Right lobe of liver (tissue), 4 donors: Measurements from ENCODE around the gene ZNF444.

Source experiments
- CTCF ChIP-seq, 4 donors: fragments of 200-600 bp in 3 of 4; fragments of 450-650 bp in 1 of 4; IDR thresholded peaks; one replicate each; pipeline versions ENCODE4 v1.5.1 to v1.8.0; 2016 to 2022; ENCODE audit warnings: antibody characterized with exemption in 4 of 4, mild to moderate bottlenecking in 2 of 4
- POLR2A ChIP-seq: fragments of 450-650 bp; IDR thresholded peaks from one replicate; pipeline ENCODE4 v1.6.1; 2017; ENCODE audit warnings: antibody characterized with exemption, mild to moderate bottlenecking
- donor health status: DM: no; HTN: no; CAD: no.
- donor health status: DM: no; HTN: no; CAD: no.
- donor health status: DM: no; HTN: yes; CAD: no.

GRCh38 chr19:56132316-56132822 lies 8.7 kb upstream of the ZNF444 start:
- TF ChIP-seq CTCF (IDR thresholded peaks at IDR 0.05) (no peak), POLR2A (no peak)
